Mesenchymal stem cell (in vitro differentiated cells and primary cell): ENCODE data around the gene ALCAM.
A peak's percentile ranks its signal among the peaks of the same experiment; 100 is the strongest.

Experiments
- DNase-seq: peaks from one replicate; pipeline ENCODE4 v3.0.0-alpha.2; 2013
- H2AFZ ChIP-seq: one replicate; pipeline ENCODE4 v1.6.1; 2013; ENCODE audit warnings: low read depth, mild to moderate bottlenecking, control low read depth, inconsistent platforms, low read length, moderate library complexity
- H2AK5ac ChIP-seq: 2 replicates; pipeline ENCODE4 v1.6.1; 2013; ENCODE audit warnings: low read length, moderate library complexity, mild to moderate bottlenecking, inconsistent platforms; ENCODE audit not compliant: severe bottlenecking
- H2BK120ac ChIP-seq: one replicate; pipeline ENCODE4 v1.6.1; 2013; ENCODE audit warnings: low read depth, mild to moderate bottlenecking, inconsistent platforms, low read length, moderate library complexity
- H2BK12ac ChIP-seq, 2 experiments: one replicate each; pipeline ENCODE4 v1.6.1; 2013; ENCODE audit warnings: inconsistent platforms in 2 of 2, low read length in 2 of 2, mild to moderate bottlenecking in 2 of 2, moderate library complexity in 2 of 2, control low read depth in 1 of 2
- H2BK15ac ChIP-seq: one replicate; pipeline ENCODE4 v1.6.1; 2013; ENCODE audit warnings: mild to moderate bottlenecking, low read depth, inconsistent platforms; ENCODE audit not compliant: poor library complexity, severe bottlenecking
- H2BK5ac ChIP-seq: 2 replicates; pipeline ENCODE4 v1.6.1; 2013; ENCODE audit warnings: low read depth, mild to moderate bottlenecking, low read length, control low read depth, inconsistent platforms; ENCODE audit not compliant: poor library complexity, severe bottlenecking
- H3K14ac ChIP-seq, 2 experiments: one replicate each; pipeline ENCODE4 v1.6.1; 2013; ENCODE audit warnings: inconsistent platforms in 2 of 2, low read length in 2 of 2, control low read depth in 1 of 2, mild to moderate bottlenecking in 1 of 2, moderate library complexity in 1 of 2
- H3K18ac ChIP-seq, 2 experiments: one replicate each; pipeline ENCODE4 v1.6.1; 2013; ENCODE audit warnings: inconsistent platforms in 2 of 2, low read length in 2 of 2, control low read depth in 1 of 2, low read depth in 1 of 2, mild to moderate bottlenecking in 1 of 2
- H3K23ac ChIP-seq, 2 experiments: one replicate each; pipeline ENCODE4 v1.6.1; 2013; ENCODE audit warnings: inconsistent platforms in 2 of 2, low read length in 2 of 2, mild to moderate bottlenecking in 2 of 2, moderate library complexity in 2 of 2, control low read depth in 1 of 2
- H3K27ac ChIP-seq: 2 replicates; pipeline ENCODE4 v1.5.1; 2013; ENCODE audit warnings: mild to moderate bottlenecking, moderate library complexity, low read length, control low read depth, inconsistent platforms; ENCODE audit not compliant: poor library complexity, severe bottlenecking
- H3K27me3 ChIP-seq, 2 experiments: 2 replicates each; pipeline versions ENCODE4 v1.6.1 to v1.7.0; 2013; ENCODE audit warnings: low read length in 2 of 2, mild to moderate bottlenecking in 2 of 2, moderate library complexity in 2 of 2, control low read depth in 1 of 2, inconsistent platforms in 1 of 2; ENCODE audit not compliant: control insufficient read depth in 1 of 2, insufficient read depth in 1 of 2
- H3K36me3 ChIP-seq, 2 experiments: 2 replicates each; pipeline versions ENCODE4 v1.6.1 to v1.7.0; 2013; ENCODE audit warnings: low read length in 2 of 2, control low read depth in 1 of 2, inconsistent platforms in 1 of 2, low read depth in 1 of 2, mild to moderate bottlenecking in 1 of 2; ENCODE audit not compliant: insufficient read depth in 2 of 2, control insufficient read depth in 1 of 2
- H3K4ac ChIP-seq, 2 experiments: one replicate each; pipeline ENCODE4 v1.6.1; 2013; ENCODE audit warnings: inconsistent platforms in 2 of 2, low read length in 2 of 2, mild to moderate bottlenecking in 2 of 2, moderate library complexity in 2 of 2, control low read depth in 1 of 2, low read depth in 1 of 2
- H3K4me1 ChIP-seq: 2 replicates; pipeline ENCODE4 v1.6.1; 2013; ENCODE audit warnings: low read depth, low read length, control low read depth; ENCODE audit not compliant: control insufficient read depth, insufficient read depth
- H3K4me2 ChIP-seq: 2 replicates; pipeline ENCODE4 v1.6.1; 2013; ENCODE audit warnings: low read length, mild to moderate bottlenecking, inconsistent platforms; ENCODE audit not compliant: poor library complexity, severe bottlenecking
- H3K4me3 ChIP-seq, 2 experiments: 2 replicates each; pipeline versions ENCODE4 v1.5.1 to v1.7.0; 2013; ENCODE audit warnings: low read length in 2 of 2, mild to moderate bottlenecking in 2 of 2, control low read depth in 1 of 2, low read depth in 1 of 2; ENCODE audit not compliant: insufficient read depth in 1 of 2
- H3K79me1 ChIP-seq: replicated peaks from 2 replicates; pipeline ENCODE4 v1.6.1; 2013; ENCODE audit warnings: mild to moderate bottlenecking, control low read depth, low read length, inconsistent platforms; ENCODE audit not compliant: poor library complexity, severe bottlenecking
- H3K9ac ChIP-seq: 2 replicates; pipeline ENCODE4 v1.7.0; 2013; ENCODE audit warnings: mild to moderate bottlenecking, low read length, moderate library complexity
- H3K9me3 ChIP-seq: 2 replicates; pipeline ENCODE4 v1.7.0; 2013; ENCODE audit warnings: mild to moderate bottlenecking, low read length; ENCODE audit not compliant: control insufficient read depth
- H4K8ac ChIP-seq: one replicate; pipeline ENCODE4 v1.6.1; 2013; ENCODE audit warnings: inconsistent platforms, mild to moderate bottlenecking, low read length, moderate library complexity
- H4K91ac ChIP-seq: one replicate; pipeline ENCODE4 v1.6.1; 2013; ENCODE audit warnings: mild to moderate bottlenecking, low read length, inconsistent platforms
- WGBS: methylation state at CpG from one replicate; pipeline ENCODE4 v1.1.7; 2013; ENCODE audit warnings: mixed read lengths; 5-methylcytosine and 5-hydroxymethylcytosine counted together

ALCAM gene

GRCh38 chr3:105385179-105385578, 18.5 kb downstream of the ALCAM start:
- no peak for DNase-seq
- Histone ChIP-seq H4K91ac (no peak overlapping the region), H3K79me1 (no peaks in the 10 kb centered on the region), H3K4ac (no peak overlapping the region), H2BK12ac (no peak overlapping the region), H3K27ac (no peak overlapping the region), H2BK5ac (no peak overlapping the region), H3K36me3 (no peaks in the 10 kb centered on the region), H2BK15ac (no peak overlapping the region), H4K8ac (no peak overlapping the region), H3K18ac (no peak overlapping the region), H3K14ac (no peak overlapping the region), H2AFZ (no peak overlapping the region), H3K4me2 (no peak overlapping the region), H2BK120ac (no peak overlapping the region), H3K23ac (no peak overlapping the region), H3K9me3 (peaks cover 6% of the 10 kb centered on the region), H3K4me3 (no peak overlapping the region), H3K4me1 (no peaks in the 10 kb centered on the region), H3K27me3 (no peaks in the 10 kb centered on the region), H2AK5ac (no peak overlapping the region), H3K9ac (no peak overlapping the region)
- no CpG with 5 or more reads among the region's 2 CpGs for WGBS

- Histone ChIP-seq H3K9ac (no peak overlapping the region), H4K8ac (no peak overlapping the region), H3K27me3 (no peaks in the 10 kb centered on the region), H3K4me3 (no peak overlapping the region), H2BK15ac (no peak overlapping the region), H3K18ac (no peak overlapping the region), H2BK12ac (no peak overlapping the region), H3K4me1 (no peaks in the 10 kb centered on the region), H3K9me3 (peaks cover 8% of the 10 kb centered on the region), H3K4ac (no peak overlapping the region), H3K23ac (no peak overlapping the region), H3K4me2 (no peak overlapping the region), H3K27ac (no peak overlapping the region), H2BK120ac (no peak overlapping the region), H2AK5ac (no peak overlapping the region), H3K36me3 (no peaks in the 10 kb centered on the region), H3K14ac (no peak overlapping the region), H4K91ac (no peak overlapping the region), H3K79me1 (no peaks in the 10 kb centered on the region), H2BK5ac (no peak overlapping the region), H2AFZ (no peak overlapping the region)
- no peak for DNase-seq
Observed at GRCh38 chr3:105385819-105386508, 19.3 kb downstream of the ALCAM start.

- Histone ChIP-seq H3K4me1 (no peaks in the 10 kb centered on the region), H3K23ac (no peak overlapping the region), H4K91ac (no peak overlapping the region), H3K27me3 (no peaks in the 10 kb centered on the region), H3K4ac (no peak overlapping the region), H3K9ac (peak overlapping the region; percentile 11), H2BK15ac (no peak overlapping the region), H2BK120ac (no peak overlapping the region), H3K4me3 (no peak overlapping the region), H3K9me3 (peaks cover 14% of the 10 kb centered on the region), H3K79me1 (no peaks in the 10 kb centered on the region), H2AFZ (no peak overlapping the region), H3K14ac (no peak overlapping the region), H2AK5ac (no peak overlapping the region), H4K8ac (no peak overlapping the region), H3K18ac (no peak overlapping the region), H2BK12ac (no peak overlapping the region), H2BK5ac (no peak overlapping the region), H3K36me3 (no peaks in the 10 kb centered on the region), H3K4me2 (peak overlapping the region; percentile 29), H3K27ac (peak overlapping the region; percentile 66)
- DNase-seq: peak; percentile 26
- WGBS: 92% methylated on average over 5 of the region's 5 CpGs
Observed at GRCh38 chr3:105387122-105387751, 20.5 kb downstream of the ALCAM start.

DNA sequence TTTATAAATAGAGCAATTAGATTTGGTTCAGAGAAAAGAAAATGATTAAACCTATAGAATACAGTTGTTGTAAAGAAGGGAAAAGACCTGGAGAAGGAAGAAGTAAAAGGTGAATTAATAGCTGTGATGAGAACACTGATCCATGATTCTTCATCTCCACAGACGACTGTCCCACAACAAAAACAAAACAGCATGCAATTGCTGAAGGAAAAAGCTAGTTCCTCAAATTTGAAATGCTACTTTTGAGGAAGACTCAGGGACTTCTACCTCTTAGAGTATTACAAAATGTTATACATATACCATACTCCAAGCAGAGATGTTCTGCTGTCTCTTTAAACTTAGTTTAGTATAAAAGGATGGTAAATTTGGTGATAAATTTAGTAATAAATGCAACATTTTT, 21.5 kb downstream of the ALCAM start:
- H2BK12ac ChIP-seq: no peak overlapping the region
- H2AK5ac ChIP-seq: no peak overlapping the region
- no peak overlapping the region for H4K8ac ChIP-seq
- no peak overlapping the region for H3K14ac ChIP-seq
- H2BK5ac ChIP-seq: no peak overlapping the region
- no peaks in the 10 kb centered on the region for H3K27me3 ChIP-seq
- no peak overlapping the region for H2BK120ac ChIP-seq
- H3K23ac ChIP-seq: no peak overlapping the region
- H3K9ac ChIP-seq: no peak overlapping the region
- H3K4ac ChIP-seq: no peak overlapping the region
- H3K4me1 ChIP-seq: no peaks in the 10 kb centered on the region
- no peak overlapping the region for H2BK15ac ChIP-seq
- H3K36me3 ChIP-seq: no peaks in the 10 kb centered on the region
- no peak overlapping the region for H3K18ac ChIP-seq
- no peak overlapping the region for H4K91ac ChIP-seq
- peaks cover 17% of the 10 kb centered on the region for H3K9me3 ChIP-seq
- WGBS: no CpG with 5 or more reads among the region's 1 CpG
- H3K4me3 ChIP-seq: no peak overlapping the region
- H2AFZ ChIP-seq: no peak overlapping the region
- H3K79me1 ChIP-seq: no peaks in the 10 kb centered on the region
- no peak overlapping the region for H3K27ac ChIP-seq
- no peak for DNase-seq
- H3K4me2 ChIP-seq: no peak overlapping the region
